ENCODE data around the gene ABR.
"Not testable (repeated sequence)": the region's sequence is repeated elsewhere in the genome, so short reads cannot be mapped to it uniquely, and the experiment has no call there.

ABR gene

DNA sequence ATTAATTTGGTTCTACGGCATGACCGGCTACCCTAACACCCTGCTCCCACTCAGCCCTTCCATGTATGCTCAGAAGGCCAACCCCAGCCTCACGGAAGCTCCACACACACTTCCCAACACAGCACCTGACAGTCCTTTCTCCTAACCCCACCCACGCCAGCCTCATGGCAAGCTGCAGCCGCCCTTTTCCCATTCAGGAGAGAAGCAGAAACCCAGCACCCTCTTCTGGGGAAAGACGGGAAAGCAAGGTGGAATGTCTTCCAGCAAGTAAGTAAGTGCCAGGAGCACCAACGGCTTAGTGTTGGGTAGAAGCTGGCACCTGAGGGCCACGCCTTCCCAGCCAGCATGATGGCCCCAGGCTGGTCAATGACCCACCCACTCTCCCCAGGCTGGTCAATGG is 32.1 kb downstream of the ABR start:
- no peak for DNase-seq (ENCODE audit: low read depth)

DNA sequence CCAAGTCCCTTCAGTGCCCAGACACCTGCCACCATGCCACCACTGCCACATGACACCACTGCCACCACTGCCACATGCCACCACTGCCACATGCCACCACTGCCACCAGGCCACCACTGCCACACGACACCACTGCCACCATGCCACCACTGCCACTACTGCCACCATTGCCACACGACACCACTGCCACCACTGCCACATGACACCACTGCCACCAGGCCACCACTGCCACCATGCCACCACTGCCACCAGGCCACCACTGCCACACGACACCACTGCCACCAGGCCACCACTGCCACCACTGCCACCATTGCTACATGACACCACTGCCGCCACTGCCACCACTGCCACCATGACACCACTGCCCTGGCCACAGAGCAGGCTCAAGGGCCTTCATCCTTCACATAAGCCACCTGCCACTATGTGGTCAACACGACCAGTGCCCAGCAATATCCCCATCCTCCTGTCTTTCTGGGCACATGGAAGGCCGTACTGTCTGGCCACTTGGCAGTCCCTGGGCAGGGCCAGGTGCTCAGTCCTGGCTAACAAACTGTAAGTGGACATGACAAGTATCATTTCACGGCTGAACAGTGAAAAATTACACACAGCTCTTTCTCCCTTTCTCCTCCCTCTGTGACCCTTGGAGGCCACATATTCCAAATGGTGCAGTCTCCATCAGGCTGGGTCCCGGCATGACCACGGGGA is 33.1 kb downstream of the ABR start:
- DNase-seq (ENCODE audit: low read depth): no peak

DNA sequence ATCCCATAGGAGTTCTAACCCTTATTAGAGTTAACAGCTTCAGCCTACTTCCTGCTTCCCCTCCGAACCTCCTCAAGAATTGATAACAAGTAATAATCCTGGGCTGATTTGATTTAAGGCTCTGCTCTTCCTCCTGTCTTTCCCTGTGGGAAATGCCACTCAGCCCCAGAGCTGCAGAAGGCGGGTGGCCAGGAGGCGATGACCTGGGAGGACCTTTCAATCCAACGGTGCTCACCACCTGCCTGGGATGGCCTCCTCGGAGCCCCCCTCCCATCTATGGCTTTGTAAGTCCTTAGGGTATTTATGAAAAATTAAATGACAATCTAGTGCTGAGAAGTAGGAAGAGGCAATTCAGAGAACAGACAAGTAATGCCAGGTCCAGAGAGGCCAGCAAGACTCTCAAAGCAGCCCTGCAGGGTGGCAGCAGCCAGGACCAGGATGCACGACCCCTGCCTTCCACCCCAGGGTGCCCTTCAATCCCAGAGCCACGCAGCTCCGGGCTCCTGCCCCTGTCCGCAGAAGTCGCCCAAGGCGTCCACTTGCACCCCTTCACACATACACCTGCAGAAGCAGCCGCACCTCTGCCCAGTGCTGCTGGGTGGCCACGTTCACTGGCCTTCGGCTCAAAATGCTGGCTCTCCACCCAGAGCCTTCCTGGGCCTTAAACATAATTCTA is 34.3 kb downstream of the ABR start:
- no peak for DNase-seq (ENCODE audit: low read depth)

DNA sequence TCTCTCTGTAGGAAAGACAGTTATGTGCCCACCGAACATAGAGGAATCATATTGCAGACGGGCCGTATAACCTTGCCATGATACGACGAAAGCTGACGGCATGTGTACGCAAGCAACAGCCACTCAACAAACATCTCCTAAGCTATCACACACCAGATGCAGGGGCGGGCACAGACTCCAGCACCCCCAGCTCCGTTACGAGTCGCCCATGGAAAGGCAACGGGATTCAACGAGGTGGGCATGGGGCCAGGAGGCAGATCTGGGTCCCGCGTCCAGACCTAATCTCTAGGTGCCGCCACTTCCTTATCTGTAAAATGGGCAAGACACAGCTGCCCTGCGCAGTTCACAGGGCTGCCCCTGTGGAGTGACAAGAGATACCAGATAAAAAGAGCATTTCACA is 35.6 kb downstream of the ABR start:
- DNase-seq (ENCODE audit: low read depth): no peak

DNA sequence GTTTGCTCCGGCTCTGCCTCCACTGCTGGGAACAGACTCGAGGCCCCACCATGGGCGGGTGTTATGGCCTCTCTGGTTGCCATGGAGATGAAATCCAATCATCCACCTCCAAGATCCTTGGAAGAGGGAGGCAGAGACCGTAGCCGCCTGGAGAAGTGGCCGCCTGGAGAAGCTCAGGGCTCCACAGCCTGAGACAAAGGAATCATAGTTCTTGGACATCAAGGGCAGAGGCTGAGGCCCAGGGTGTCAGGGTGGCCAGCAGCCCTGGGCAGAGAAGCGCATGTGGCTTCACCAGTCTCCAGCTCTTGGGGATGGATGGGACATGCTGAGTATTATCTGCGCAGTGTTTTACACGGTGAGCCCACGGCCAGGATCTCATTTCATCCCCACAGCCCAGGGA is 36.2 kb downstream of the ABR start:
- no peak for DNase-seq (ENCODE audit: low read depth)

DNA sequence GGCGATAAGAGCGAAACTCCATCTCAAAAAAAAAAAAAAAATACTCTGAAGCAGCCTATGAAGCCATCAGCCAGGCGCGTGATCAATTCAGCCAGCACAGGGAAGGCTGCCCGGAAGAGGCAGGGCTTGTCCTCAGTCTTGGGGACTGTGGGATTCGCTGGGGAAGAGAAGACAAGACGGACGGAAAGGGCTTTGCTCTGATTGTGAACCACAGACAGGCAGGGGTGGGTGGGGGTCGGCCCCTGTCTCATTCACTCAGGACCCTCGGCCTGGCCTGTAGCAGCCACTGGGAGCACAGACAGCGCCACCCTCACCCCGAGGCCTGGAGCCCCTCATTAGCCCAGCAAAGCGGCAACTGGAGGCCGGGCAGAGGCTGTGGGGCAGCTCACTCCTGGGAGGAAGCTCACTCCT is 37.2 kb downstream of the ABR start:
- no peak for DNase-seq (ENCODE audit: low read depth)

DNA sequence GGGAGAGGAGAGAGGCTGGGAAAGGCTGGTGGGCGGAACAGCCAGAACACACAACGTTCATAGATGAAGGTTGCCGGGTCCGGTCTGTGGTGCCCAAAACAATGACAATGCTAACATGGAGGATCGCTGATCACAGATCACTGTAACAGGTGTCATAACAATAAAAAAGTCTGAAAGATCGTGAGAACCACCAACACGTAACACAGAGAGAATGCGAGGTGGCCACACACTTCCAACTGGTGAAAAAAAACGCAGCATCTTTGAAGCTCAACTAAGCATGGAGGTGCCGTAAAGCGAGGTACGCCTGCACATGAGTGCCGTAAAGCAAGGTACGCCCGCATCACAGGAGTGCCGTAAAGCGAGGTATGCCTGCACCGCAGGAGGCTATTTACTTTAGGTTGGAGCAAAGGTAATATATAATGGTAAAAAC is 42.3 kb downstream of the ABR start:
- DNase-seq (ENCODE audit: low read depth): no peak

DNA sequence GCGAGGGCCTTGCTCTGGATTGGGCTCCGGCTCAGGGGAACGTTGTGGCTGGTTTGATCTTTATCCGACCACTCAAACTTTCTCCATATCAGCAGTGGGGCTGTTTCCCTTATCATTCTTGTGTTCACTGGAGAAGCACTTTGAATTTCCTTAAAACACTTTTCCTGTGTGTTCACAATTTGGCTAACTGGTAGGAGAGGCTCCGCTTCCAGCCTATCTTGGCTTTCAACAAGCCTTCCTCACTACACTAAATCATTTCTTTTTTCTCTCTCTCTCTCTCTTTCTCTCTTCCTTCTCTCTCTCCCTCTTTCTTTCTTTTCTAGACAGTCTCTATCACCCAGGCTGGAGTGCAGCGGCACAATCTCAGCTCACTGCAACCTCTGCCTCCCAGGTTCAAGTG is 43.0 kb downstream of the ABR start:
- DNase-seq (ENCODE audit: low read depth): no peak

DNA sequence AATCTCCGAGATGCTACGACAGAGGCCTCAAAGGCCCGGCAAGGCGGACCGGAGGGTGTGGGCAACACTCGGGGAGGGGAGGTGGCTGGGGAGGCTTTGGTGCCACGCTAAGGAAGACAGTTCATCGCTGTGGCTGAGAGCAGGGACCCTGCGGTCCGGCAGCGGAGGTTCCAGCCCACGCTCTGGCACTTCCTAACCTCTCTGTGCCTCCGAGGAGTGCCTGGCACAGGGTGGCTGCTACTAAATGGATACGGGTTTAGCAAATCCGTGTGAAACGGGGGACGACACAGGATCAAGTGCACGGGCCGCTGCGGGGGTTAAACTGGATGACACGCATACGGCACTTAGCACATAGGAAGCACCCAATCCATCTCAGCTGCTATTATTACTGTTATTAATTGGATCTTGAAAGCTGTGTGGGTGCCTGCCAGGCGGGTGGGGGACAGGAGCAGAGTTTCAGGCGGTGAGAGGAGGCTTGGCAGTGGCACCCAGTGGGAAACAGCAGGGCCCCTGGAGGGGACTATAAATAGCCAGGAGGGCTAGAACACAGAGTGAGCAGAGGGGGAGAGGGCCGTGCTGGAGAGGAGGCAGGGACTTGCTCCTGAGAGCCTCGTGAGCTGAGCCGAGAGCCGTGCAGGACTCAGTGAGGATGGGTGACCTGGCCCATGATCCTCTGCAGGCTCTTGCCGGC is 45.0 kb downstream of the ABR start:
- no peak for DNase-seq (ENCODE audit: low read depth)

DNA sequence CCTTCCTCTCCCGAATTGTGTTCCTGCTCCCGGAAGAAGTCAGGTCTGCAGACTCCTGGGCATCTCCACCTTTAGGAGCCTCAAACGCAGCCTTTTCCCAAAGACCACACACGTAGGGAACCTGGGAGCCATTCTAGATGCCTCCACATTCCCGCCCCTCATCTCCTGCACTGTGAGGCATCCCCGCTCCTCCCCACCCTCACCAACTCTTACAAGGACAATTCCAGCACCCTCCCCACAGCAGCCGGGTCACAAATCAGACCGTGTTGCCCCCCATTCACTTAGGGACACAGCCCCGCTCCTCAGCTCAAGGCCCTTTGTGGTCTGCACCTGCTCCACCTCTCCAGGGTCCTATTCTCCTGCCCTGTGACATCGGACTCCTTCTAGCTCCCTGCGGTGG is 49.6 kb downstream of the ABR start:
- no peak for DNase-seq (ENCODE audit: low read depth)

DNA sequence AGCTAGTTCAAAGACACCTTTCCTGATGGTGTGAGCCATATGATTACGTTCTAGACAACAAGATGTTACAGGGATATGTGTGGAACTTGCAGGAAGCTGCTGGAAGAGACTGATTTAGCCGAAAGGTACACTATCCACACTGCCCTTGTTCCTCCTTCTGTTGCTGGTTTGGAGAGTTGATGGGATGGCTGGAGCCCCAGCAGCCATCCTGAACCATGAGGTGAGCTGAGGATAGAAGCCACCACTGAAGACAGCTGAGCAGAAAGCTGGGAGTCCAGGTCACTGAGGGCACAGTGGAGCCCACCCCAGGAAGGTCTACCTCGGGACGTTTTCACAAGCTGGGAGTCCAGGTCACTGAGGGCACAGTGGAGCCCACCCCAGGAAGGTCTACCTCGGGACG is 51.3 kb downstream of the ABR start:
- not testable (repeated sequence) for DNase-seq (ENCODE audit: low read depth)

DNA sequence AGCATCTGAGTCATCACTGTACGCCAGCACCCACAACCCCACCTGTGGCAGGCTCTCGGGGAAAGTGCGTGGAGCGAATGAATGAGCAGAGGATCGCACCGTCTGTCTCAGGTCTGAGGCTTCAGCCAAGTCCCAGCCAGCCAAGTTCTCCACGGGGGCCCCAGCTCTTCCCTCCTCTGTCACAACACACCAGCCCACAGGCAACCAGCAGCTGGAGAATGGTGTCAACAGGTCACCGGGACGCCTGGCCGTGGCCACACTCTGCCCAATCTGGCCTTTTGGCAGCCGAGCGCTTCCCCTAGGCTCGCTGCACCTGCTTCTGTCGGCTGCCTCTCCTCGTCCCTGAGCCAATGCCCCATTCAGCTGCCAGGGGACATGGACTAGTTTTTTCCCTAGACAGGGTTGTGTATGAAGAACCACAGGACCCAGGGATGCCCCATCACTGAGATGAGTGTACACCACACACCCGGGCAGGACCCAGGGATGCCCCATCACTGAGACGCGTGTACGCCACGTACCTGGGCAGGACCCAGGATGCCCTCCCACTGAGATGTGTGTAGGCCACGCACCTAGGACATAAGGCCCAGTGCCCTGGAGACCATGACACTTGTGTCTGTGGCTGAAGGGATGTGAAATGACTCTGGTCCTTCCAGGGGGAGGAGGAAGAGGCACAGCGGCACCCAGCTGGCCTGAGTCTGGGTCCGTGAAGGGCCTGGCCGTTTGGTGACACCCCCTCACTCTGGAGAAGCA is 52.8 kb downstream of the ABR start:
- DNase-seq (ENCODE audit: low read depth): no peak

DNA sequence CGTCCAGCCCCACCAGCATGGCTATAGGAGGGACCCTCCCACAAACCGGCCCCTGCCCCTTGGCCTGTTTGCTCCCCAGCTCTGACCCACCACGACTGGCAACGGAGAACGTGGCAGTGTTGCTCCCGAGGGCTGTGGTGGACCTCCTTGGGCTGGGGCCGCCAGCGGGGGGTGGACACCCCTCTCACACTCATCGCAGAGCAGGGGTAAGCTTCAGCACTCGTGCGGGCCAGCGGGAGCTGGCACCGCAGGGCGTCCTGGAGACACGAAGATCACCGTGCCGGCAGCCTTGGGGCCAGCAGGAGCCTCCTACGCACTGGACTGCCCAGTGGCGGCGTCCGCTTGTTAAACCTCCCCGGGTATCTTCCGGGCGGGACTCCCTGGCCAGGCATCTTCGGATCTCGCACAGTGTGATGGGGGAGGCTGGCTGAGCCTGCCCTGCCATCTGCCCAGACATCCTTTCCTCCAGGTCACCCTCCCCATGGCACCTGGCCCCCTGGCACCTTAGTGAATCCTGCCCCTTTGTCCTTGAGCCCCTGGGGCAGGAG is 53.5 kb downstream of the ABR start:
- no peak for DNase-seq (ENCODE audit: low read depth)

DNA sequence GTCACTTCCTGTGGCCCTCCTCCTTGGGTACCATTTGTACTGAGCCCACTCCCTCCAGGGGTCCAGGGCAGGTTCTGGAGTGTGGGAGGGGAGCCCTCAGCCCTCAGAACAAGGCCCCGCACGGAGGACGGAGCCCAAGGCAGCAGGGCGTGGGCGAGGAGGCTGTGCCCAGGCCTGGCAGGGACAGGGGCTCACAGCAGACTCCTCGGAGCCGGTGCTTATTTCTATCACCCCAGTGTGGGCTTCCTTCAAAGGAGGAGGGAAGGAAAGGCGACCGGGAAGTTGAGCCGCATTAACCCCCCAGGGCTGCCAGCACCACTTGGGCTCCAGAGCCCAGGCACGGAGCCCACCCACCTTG is 54.0 kb downstream of the ABR start:
- no peak for DNase-seq (ENCODE audit: low read depth)

DNA sequence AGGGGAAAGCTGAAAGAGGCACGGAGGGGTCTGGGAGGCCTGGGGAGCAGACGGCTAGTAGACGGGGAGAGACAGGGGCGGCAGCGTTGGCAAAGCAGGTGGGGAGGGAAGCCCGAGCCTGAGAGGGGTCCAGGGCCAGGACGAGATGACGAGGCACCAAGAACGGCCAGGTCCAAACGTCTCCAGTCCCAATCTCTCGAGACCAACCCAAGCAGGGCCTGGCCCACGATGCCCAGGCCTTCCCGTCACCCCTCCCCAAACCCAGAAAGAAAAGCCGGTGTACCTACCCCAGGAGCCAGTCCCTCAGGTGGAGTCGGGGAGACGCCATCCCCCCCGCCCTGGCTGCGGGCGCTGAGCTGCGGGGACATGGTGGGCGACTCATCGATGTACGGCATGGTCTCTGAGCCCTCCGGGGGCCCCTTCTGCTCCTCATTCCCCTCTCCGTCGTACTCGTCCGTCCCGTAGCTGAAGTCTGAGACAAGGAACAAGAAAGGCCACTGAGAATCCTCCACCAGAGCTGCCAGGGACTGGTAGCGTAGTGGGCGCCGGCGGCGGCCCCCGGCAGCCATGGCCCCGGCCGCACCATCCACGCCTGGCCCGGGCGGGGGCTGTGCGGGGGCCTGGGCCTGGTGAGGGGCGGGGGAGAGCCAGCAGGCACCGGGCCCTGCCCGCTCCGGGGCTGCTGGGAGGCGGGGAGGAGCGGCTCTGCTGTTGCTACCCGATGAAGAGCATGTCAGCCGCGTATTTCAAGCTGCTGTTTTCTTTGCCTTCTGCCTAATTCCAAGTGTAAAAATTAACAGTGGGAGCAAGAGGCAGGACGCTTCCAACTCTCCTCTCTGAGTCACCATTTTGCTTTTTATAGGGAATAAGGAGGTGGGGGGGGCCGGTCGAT is 54.6 kb downstream of the ABR start:
- DNase-seq (ENCODE audit: low read depth): no peak

DNA sequence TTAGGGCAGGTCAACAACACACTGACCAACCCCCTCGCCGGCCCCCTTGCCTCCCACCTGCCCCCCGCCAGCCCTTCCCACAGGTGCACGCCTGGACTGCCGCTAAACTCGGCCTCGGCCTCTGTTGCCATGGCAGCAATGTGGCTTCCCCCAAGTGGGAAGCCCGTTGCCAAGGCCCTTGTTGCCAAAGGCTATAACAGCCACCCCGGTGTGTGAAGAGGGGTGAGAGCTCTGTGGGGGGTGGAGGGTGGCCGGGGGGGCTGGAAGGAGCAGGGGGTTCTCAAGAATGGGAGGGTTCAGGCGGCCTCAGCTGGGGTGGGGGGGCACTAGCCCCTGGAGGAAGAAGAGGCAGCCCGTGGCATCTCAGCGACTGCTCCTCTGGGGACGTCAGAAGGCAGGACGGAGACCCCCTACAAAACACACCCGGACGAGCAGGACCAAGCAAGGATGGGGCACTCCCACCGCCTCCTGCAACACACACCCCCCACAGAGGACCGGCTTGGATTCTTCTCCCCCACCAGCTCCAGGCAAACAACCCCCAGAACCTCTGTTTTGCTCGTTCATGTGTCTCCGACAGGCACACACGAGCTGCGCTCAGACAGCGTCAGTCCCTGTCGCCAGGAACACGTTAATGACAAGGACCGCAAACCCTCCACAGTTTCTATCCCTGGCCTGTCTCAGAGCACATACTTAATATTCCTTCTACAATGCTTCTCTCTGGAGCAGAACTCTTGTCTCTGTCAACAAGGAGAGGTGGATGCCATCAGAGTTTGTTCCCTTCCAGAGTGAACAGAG is 55.7 kb downstream of the ABR start:
- no peak for DNase-seq (ENCODE audit: low read depth)

DNA sequence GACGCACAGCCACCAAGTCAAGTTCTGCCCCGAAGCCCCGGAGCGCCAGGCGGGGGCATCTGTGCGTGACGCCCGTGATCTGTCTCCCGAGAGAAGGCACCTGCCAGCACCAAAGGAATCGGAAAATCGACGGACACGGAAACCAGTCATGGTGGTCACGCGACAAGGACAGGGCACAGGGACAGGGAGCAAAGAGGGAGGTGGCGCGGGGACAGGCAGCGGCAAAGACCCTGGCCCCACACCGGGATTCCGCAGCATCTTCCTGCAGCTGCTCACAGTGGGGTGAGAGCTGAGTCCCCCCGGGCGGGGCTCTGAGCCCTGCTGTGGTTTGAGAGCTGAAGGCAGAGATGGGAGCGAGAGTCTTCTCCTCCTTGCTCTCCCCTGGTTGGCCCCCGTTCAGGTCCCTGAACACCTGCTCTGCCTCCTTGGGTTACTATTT is 56.4 kb downstream of the ABR start:
- no peak for DNase-seq (ENCODE audit: low read depth)

DNA sequence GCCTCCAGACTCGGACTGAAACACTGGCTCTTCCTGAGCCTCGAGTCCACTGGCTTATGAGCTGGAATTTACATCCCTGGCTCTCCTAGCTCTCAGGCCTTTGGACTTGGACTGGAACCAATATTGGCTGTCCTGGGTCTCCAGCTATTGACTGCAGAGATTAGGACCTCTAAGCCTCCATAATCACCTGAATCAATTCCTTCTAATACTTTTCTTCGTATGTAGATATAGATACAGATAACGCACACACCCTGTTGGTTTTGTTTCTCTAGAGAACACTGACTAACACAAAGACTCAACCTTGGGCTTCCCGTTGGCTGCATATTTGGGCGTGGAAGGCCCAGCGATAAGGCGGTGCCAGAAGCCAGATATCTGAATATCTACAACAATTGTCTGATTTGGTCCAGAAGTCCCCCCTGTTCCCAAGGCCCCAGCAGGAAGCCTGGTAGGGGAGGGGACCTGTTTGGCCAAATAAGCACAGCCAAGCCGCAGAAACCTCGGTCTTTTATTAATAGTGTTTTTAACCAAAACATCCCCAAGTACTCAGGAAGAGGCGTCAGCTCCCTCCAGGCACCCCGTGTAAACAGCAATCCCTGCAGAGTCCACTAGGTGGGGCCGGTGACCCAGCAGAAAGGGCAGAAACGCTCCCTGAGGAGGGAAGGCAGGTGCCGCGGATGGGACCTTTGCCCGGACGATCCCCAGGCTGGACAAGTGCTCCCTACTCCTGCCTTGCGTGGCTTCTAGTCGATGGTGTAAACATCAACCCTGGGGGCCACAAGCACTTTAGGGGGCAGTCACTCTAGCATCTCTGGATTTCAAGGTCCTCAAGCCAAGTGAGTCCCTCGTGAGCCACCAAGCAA is 57.0 kb downstream of the ABR start:
- DNase-seq (ENCODE audit: low read depth): peak; percentile 78

DNA sequence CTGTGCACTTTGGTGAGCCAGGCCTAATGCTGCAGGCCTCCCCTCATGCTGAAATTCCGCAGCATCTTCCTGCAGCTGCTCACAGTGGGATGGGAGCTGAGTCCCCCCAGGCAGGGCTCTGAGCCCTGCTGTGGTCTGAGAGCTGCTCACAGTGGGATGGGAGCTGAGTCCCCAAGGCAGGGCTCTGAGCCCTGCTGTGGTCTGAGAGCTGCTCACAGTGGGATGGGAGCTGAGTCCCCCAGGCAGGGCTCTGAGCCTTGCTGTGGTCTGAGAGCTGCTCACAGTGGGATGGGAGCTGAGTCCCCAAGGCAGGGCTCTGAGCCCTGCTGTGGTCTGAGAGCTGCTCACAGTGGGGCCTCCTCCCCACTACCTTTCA is 58.4 kb downstream of the ABR start:
- DNase-seq (ENCODE audit: low read depth): not testable (repeated sequence)

All from stimulated activated CD8-positive, alpha-beta memory T cell treated with anti-CD3 and anti-CD28 coated beads, Interleukin-15, amount 100 ng/mL, for 24 hours (primary cell).